Measurements from ENCODE around the gene TBC1D3B.

GRCh38 chr17:36212966-36213365 is 36.5 kb upstream of the TBC1D3B start:
- TF ChIP-seq POLR2A (IDR thresholded peaks at IDR 0.05; ENCODE audit: low read depth, low read length) (no peak), JUN (IDR thresholded peaks at IDR 0.05; ENCODE audit: borderline replicate concordance, insufficient read depth, insufficient read length, low read depth) (no peak), CTCF (IDR thresholded peaks at IDR 0.05; ENCODE audit: extremely low read depth in 1 of 2, insufficient read depth in 1 of 2, low read depth in 1 of 2, low read length in 2 of 2) (no peak), EZH2 (IDR thresholded peaks at IDR 0.05; ENCODE audit: borderline replicate concordance, low read depth, low read length, severe bottlenecking) (no peak)

All from endothelial cell of umbilical vein (primary cell).